SU-DHL-6 (cell line): ENCODE data around the gene HAAO.

Experiments used
- CTCF ChIP-seq: fragments of 200-600 bp; sonication (generic); IDR thresholded peaks from one replicate; pipeline ENCODE4 v1.5.1; 2017; ENCODE audit warnings: antibody characterized with exemption, mild to moderate bottlenecking, low read length, moderate library complexity; ENCODE audit not compliant: insufficient read depth, poor library complexity, severe bottlenecking
- EZH2phosphoT487 ChIP-seq: fragments of 200-600 bp; sonication (generic), shearing (Covaris generic); conservative IDR thresholded peaks from 2 replicates; pipeline ENCODE4 v1.6.1; 2018; ENCODE audit warnings: mild to moderate bottlenecking, antibody characterized with exemption, low read length, moderate library complexity, mixed read lengths

- TF ChIP-seq CTCF (no peak), EZH2phosphoT487 (no peak)
These were observed 65.7 kb downstream of the HAAO start for GRCh38 chr2:42726680-42727079.
